Tibial nerve (tissue), 4 donors: Measurements from ENCODE around the gene DCT. TPM values are rescaled to one million over a fixed set of nuclear protein-coding genes. Genes with fewer than 3 reads are reported as not detected.

Experiments
- DNase-seq, 2 donors: peaks; one replicate each; pipeline ENCODE4 v3.0.0-alpha.2; 2019; ENCODE audit warnings: low spot score in 2 of 2
- H3K27ac ChIP-seq, 4 donors: fragments of 200-600 bp; sonication (generic) in 3 of 4; one replicate each; pipeline ENCODE4 v1.5.1; 2017 to 2019; ENCODE audit warnings: mild to moderate bottlenecking in 1 of 4
- H3K27me3 ChIP-seq, 2 donors: fragments of 200-600 bp; sonication (generic) in 1 of 2; one replicate each; pipeline versions ENCODE4 v1.5.1 to v1.6.0; 2017 to 2019
- H3K36me3 ChIP-seq, 3 donors: fragments of 200-600 bp; sonication (generic); one replicate each; pipeline ENCODE4 v1.5.1; 2018 to 2019
- H3K4me1 ChIP-seq, 4 donors: fragments of 200-600 bp; sonication (generic) in 3 of 4; one replicate each; pipeline ENCODE4 v1.5.1; 2017 to 2019
- H3K4me3 ChIP-seq, 4 donors: fragments of 200-600 bp; sonication (generic) in 3 of 4; one replicate each; pipeline ENCODE4 v1.5.1; 2017 to 2019; ENCODE audit warnings: mild to moderate bottlenecking in 1 of 4, moderate library complexity in 1 of 4
- H3K9me3 ChIP-seq, 4 donors: fragments of 200-600 bp; sonication (generic) in 3 of 4; one replicate each; pipeline ENCODE4 v1.5.1; 2017 to 2019
- EP300 ChIP-seq, 2 donors: sonication (generic); formaldehyde crosslinking; IDR thresholded peaks; one replicate each; pipeline ENCODE4 v1.6.1; 2017; ENCODE audit warnings: antibody characterized with exemption in 2 of 2, mild to moderate bottlenecking in 1 of 2
- POLR2A ChIP-seq, 2 donors: fragments of 450-650 bp; IDR thresholded peaks; one replicate each; pipeline ENCODE4 v1.6.1; 2017; ENCODE audit warnings: antibody characterized with exemption in 2 of 2, mild to moderate bottlenecking in 2 of 2, moderate library complexity in 2 of 2
- WGBS, 2 donors: methylation state at CpG; one replicate each; pipeline ENCODE4 v1.1.5; 2018; 5-methylcytosine and 5-hydroxymethylcytosine counted together
- total RNA-seq, 4 donors: library from RNA; depleted of rRNA; stranded (reverse); fragments of >200 nt; gene quantifications; one replicate each; pipeline ENCODE4 v1.1.0, GENCODE V29; 2016
- TF ChIP-seq, protein P1 (sequence below), 5 experiments: fragments of 200-600 bp in 3 of 5; fragments of 450-650 bp in 2 of 5; sonication (generic) in 3 of 5; IDR thresholded peaks; one replicate each; pipeline ENCODE4 v1.5.1; 2016 to 2019; ENCODE audit warnings: antibody characterized with exemption in 5 of 5, mild to moderate bottlenecking in 3 of 5, moderate library complexity in 2 of 5

DCT gene
- total RNA-seq, 4 donors from 2014 or later: 0.30 to 3.9 (median 0.61) TPM

DNA sequence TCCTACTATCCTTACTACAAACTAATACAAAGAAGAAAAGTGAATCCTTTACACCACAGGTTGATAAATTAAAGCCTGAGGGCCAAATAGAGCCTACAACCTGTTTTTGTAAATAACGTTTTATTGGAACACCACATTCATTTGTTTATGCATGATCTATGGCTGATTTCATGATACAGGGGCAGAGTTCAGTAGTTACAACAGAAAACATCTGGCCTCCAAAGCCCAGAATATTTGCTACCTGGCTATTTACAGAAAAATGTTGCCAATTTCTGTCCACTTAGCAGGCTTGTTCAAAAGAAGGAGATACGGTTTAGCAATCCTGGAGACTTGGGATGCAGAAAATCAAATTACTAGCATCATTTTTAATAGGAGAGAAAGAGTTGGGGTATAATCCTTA, 24.1 kb downstream of the DCT start:
- H3K27me3 ChIP-seq: no peaks in the 10 kb centered on the region
- H3K4me3 ChIP-seq: no peak overlapping the region
- no peaks in the 10 kb centered on the region for H3K9me3 ChIP-seq
- H3K4me1 ChIP-seq: no peaks in the 10 kb centered on the region
- DNase-seq: no peak
- no peaks in the 10 kb centered on the region for H3K36me3 ChIP-seq
- H3K27ac ChIP-seq: no peak overlapping the region
- WGBS, 2 donors: 53 to 54% methylated on average over 2 of the region's 2 CpGs
- TF ChIP-seq POLR2A (IDR thresholded peaks at IDR 0.05): no peak
- TF ChIP-seq, protein P1, sequence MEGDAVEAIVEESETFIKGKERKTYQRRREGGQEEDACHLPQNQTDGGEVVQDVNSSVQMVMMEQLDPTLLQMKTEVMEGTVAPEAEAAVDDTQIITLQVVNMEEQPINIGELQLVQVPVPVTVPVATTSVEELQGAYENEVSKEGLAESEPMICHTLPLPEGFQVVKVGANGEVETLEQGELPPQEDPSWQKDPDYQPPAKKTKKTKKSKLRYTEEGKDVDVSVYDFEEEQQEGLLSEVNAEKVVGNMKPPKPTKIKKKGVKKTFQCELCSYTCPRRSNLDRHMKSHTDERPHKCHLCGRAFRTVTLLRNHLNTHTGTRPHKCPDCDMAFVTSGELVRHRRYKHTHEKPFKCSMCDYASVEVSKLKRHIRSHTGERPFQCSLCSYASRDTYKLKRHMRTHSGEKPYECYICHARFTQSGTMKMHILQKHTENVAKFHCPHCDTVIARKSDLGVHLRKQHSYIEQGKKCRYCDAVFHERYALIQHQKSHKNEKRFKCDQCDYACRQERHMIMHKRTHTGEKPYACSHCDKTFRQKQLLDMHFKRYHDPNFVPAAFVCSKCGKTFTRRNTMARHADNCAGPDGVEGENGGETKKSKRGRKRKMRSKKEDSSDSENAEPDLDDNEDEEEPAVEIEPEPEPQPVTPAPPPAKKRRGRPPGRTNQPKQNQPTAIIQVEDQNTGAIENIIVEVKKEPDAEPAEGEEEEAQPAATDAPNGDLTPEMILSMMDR (IDR thresholded peaks at IDR 0.05): no peak
- no peak for TF ChIP-seq EP300 (IDR thresholded peaks at IDR 0.05)

DNA sequence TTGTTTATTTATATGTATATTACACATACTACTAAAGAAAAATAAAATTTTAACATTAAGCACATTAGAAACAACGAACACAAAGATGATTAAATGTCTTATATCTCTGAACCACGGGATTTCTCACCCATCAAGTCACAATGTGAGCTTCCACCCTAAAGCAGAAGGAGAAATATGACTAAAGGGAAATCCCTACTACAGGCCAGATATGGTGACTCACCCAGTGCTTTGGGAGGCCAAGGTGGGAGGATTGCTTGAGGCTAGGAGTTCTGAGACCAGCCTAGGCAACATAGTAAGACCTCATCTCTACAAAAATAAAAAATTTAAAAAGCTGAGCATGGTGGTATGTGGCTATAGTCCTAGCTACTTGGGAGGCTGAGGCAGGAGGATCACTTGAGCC, 24.6 kb downstream of the DCT start:
- H3K27ac ChIP-seq: no peak overlapping the region
- no peak overlapping the region for H3K4me3 ChIP-seq
- H3K4me1 ChIP-seq: no peaks in the 10 kb centered on the region
- no peak for TF ChIP-seq POLR2A (IDR thresholded peaks at IDR 0.05)
- TF ChIP-seq, protein P1 (IDR thresholded peaks at IDR 0.05): no peak
- H3K36me3 ChIP-seq: no peaks in the 10 kb centered on the region
- H3K9me3 ChIP-seq: peaks cover 0 to 2% (median 0%) of the 10 kb centered on the region in 4 donors
- DNase-seq: no peak
- 80 to 85% methylated on average over 2 of the region's 2 CpGs for whole genome bisulfite sequencing, 2 donors
- H3K27me3 ChIP-seq: no peaks in the 10 kb centered on the region

DNA sequence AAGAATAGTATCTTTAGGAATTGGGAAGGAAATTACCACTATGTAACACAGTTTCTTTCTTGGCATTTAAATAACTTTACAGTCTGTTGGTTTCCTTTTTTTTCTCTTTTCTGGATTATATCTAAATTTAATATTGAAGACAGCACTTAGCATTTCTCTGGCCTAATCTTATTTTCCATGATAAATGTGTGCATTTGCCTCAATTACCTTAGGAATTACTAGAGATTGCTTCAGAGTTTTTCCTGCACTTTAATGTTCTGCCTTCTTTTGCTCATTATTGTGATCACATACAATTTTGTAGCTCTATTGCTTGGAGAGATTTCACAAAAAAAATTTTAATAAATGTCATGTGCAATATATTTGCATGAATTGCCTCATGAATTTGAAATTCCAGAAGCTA, 25.1 kb downstream of the DCT start:
- TF ChIP-seq, protein P1 (IDR thresholded peaks at IDR 0.05): no peak
- TF ChIP-seq POLR2A (IDR thresholded peaks at IDR 0.05): no peak
- TF ChIP-seq EP300 (IDR thresholded peaks at IDR 0.05): no peak
- Histone ChIP-seq H3K36me3 (no peaks in the 10 kb centered on the region), H3K4me1 (no peaks in the 10 kb centered on the region), H3K27me3 (no peaks in the 10 kb centered on the region), H3K27ac (no peak overlapping the region), H3K9me3 (peaks cover 0 to 7% (median 0%) of the 10 kb centered on the region in 4 donors), H3K4me3 (no peak overlapping the region)
- no peak for DNase-seq

DNA sequence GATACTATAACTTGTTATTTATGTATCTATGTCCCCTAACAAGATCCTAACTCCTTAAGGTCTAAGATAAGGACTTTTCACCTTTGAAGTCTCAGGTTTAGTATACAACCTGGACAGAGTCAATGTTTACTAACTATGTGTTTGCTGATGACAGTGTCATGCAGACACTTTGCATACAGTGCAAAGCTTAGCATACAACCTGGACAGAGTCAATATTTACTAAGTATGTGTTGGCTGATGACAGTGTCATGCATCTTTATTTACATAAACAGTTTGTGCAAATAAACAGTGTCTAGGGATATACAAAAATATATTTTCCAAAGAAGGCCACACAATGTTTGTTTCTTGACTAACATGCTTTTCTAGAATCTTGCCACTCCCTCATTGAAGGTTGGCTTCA, 34.7 kb downstream of the DCT start:
- peaks cover 0 to 4% (median 0%) of the 10 kb centered on the region in 4 donors for H3K9me3 ChIP-seq
- H3K4me3 ChIP-seq: no peak overlapping the region
- TF ChIP-seq POLR2A (IDR thresholded peaks at IDR 0.05) (no peak), EP300 (IDR thresholded peaks at IDR 0.05) (no peak)
- TF ChIP-seq, protein P1 (IDR thresholded peaks at IDR 0.05): no peak

DNA sequence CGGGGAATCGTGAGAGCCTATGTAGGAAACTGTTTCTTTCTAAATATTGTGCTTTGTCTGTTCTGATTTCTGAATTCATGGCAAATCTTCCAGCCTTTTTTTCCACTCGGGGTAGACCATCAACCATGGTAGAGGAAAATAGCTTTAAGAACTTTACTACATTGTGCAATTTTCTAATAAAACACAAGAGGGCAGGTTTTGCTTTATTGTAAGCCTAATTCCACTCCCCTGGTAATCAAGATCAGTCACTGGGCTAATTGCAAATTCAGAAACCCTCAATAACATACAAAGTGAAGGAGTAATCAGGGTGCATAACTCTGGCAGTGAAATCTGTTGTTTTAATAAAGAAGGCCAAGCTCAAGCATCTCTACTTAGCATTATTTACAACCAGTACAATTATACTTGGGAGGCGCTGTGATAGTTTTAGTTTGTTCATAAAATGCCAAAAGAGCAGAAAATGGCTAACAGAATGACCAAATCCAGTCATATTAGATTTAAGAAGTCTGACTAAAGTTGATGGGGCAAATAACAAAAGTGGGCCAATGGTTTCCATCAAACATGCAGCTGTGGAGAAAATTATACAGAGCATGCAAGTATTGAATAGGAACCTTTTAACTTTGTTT, 43.8 kb downstream of the DCT start:
- 38 to 39% methylated on average over 4 of the region's 4 CpGs for WGBS, 2 donors

More for the DNA sequence above, 34.7 kb downstream of the DCT start:
- Histone ChIP-seq H3K27ac (no peak overlapping the region), H3K36me3 (no peaks in the 10 kb centered on the region), H3K4me1 (no peaks in the 10 kb centered on the region), H3K27me3 (no peaks in the 10 kb centered on the region)
- no peak for DNase-seq

More for the DNA sequence above, 43.8 kb downstream of the DCT start:
- TF ChIP-seq, protein P1 (IDR thresholded peaks at IDR 0.05): peak; percentile 47 to 73 (median 61)
- TF ChIP-seq POLR2A (IDR thresholded peaks at IDR 0.05): no peak
- H3K4me1 ChIP-seq: peaks cover 0 to 4% (median 0%) of the 10 kb centered on the region in 4 donors
- no peaks in the 10 kb centered on the region for H3K27me3 ChIP-seq
- no peak for DNase-seq
- H3K36me3 ChIP-seq: no peaks in the 10 kb centered on the region
- H3K27ac ChIP-seq: no peak overlapping the region
- H3K4me3 ChIP-seq: no peak overlapping the region
- no peaks in the 10 kb centered on the region for H3K9me3 ChIP-seq
